T47D (cell line): ENCODE measurements around the gene TSPAN18.

ENCODE experiments used
- DNase-seq, 2 experiments: peaks; one replicate each; pipeline versions ENCODE4 v3.0.0 to v3.0.0-alpha.2; 2011 to 2012; ENCODE audit warnings: low read depth in 1 of 2, low spot score in 1 of 2
- JUND ChIP-seq: IDR thresholded peaks from 2 replicates; pipeline ENCODE4 v1.6.1; 2012; ENCODE audit warnings: low read depth
- in situ Hi-C: cut with HindIII; loops from 2 replicates; pipeline ENCODE4 v1.10.0; 2016; ENCODE audit warnings: low sequenced_read_pairs, low pct_unique_long_range_greater_than_20kb

Gene TSPAN18

GRCh38 chr11:44934110-44934509 is 207.3 kb downstream of the TSPAN18 start:
- no peak for TF ChIP-seq JUND
- no peak for DNase-seq
- in situ Hi-C loops: no loop called here

DNA sequence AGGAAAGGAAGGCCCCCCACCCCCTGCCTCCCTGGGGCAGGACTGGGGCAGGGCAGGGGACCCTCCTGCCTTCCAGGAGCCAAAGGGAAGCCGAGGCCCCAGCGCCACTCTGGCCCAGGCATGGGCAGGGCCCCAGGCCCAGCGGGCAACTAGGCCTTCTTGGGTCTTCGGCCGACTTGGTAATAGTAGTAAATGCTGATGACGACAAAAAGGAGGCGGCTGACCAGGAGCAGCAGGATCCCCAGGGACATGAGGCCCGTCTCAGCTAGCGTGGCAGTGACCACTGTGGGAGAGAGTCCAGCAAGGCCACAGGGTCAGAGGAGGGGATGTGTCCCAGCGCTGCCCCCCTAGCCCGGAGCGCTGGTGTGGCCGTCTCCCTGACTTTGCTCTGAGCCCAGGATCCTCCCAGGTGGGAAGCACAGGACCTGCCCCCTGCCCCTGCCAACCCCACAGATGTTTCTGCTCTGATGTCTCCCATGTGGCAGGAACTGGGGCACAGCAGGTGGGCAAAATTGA is 208.0 kb downstream of the TSPAN18 start:
- no peak for TF ChIP-seq JUND
- in situ Hi-C loops: no loop called here
- no peak for DNase-seq

GRCh38 chr11:44936525-44936924 is 209.8 kb downstream of the TSPAN18 start:
- TF ChIP-seq JUND: no peak
- DNase-seq: peak; percentile 73 to 89
- in situ Hi-C loops: no loop called here

GRCh38 chr11:44936951-44937543 is 210.3 kb downstream of the TSPAN18 start:
- no peak for DNase-seq
- no peak for TF ChIP-seq JUND
- in situ Hi-C loops: no loop called here

DNA sequence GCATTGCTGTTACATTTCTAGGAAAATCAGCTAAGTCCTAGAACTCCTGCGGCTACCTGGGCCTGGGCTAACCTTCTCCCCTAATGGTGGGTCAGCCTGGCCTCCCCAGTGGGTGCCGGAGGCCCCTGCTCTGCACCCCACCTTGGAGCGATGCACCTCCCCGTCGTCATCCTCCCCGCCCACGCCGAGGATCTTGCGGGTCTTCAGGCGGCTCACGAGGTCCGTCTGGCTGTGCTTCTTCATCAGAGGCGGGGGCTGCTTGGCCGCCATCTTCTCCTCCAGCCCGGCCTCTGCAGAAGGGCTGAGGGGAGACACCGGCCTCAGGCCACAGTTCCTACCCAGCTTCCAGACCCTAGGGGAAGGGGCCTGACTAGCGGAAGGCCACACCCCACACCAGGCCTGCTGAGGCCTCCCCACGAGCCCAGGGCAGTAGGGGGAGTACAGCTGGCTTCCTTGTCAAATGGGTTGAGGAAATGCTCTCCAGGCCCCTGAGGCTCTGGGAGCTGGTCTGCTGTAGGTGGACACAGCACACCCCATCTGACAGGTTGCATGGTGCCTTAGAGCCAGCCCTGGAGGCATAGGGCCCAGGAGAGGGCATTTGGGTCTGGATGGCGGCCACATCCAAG is 211.4 kb downstream of the TSPAN18 start:
- no peak for TF ChIP-seq JUND
- in situ Hi-C loops: no loop called here
- DNase-seq: no peak

- no peak for DNase-seq
- in situ Hi-C loops: no loop called here
- no peak for TF ChIP-seq JUND
Measured at GRCh38 chr11:44939673-44940395, 213.1 kb downstream of the TSPAN18 start.

GRCh38 chr11:44940404-44940803 is 213.6 kb downstream of the TSPAN18 start:
- no peak for TF ChIP-seq JUND

DNA sequence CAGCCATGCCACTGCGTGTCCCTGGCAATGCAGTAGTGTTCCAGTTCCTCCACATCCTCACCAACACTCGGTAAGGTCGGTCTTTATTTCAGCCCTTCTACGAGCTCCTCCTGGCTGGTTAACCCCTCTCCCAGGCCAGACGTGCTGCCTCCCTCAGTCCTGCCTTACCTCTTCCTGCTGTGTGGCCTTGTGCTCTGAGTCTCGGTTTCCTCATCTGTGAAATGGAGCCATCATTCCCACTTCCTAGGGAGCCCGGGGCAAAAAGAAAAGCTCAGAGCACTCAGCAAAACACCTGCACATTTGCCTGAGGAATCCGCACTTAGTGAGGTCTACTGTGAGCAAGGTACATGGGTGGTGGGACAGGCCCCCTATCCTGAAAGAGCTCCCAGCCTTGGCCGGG is 214.1 kb downstream of the TSPAN18 start:
- TF ChIP-seq JUND: no peak
- no peak for DNase-seq
- in situ Hi-C loops: no loop called here

More at GRCh38 chr11:44940404-44940803, 213.6 kb downstream of the TSPAN18 start:
- in situ Hi-C loops: no loop called here
- DNase-seq: no peak

DNA sequence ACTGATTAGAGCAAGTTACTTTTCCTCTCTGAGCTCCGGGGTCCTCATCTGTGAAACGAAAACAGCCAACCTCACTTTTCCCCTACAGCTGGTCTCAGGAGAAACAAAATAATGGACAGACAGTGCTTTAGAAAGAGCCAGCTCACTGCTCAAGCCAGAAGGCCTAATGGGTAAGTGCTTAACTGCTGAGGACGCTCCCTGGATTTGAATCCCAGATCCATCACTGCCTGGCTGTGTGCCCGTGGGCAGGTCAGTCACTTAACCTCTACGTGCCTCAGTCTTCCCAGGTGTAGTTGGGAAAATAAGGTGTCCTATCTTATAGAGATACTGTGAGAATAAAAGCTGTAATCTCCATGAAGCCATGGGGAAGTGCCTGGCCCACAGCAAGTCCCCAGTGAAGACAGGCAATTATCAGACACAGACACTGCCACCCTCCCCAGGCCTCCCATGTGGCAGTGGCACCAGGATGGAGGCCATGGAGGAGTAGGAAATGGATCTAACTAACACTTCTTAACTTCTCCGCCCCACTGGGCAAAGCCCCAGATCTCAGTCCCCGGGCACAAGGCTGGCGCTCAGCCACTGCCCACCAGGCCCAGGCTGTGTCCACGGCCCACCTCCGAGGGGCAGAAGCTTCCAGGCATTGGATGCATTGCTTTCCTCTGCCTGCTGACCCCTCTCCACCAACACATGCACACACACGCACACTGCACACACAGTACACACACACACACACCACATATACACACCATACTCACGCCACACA is 214.7 kb downstream of the TSPAN18 start:
- DNase-seq: no peak
- in situ Hi-C loops: no loop called here
- no peak for TF ChIP-seq JUND

GRCh38 chr11:44942029-44942955 is 215.5 kb downstream of the TSPAN18 start:
- in situ Hi-C loops: no loop called here
- no peak for TF ChIP-seq JUND
- no peak for DNase-seq

GRCh38 chr11:44943118-44943517 is 216.4 kb downstream of the TSPAN18 start:
- TF ChIP-seq JUND: no peak
- in situ Hi-C loops: no loop called here
- DNase-seq: no peak

DNA sequence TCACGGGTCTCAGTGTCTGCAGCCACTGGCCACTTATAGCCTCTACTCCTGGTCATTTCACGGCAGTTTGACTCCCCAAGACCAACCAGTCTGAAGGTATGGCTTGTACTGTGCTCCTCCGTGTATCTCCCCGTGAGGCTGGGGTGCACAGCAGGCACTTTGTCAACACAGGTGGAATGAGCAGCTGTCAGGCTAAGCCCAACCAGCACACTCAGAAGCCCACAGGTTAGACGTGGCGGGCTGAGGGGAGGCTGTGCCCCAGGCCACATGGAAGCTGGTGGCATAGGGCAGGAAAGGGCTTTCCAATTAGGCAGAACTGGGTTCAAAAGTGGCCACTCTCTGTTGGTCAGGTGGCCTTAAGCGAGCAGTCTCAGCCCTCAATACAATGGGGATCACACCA is 216.9 kb downstream of the TSPAN18 start:
- DNase-seq: no peak
- TF ChIP-seq JUND: no peak
- in situ Hi-C loops: no loop called here
